Naive thymus-derived CD4-positive, alpha-beta T cell (primary cell): Measurements from ENCODE around the gene NEDD4L. TPM values are rescaled to one million over a fixed set of nuclear protein-coding genes. Genes with fewer than 3 reads are reported as not detected.

Experiments used
- ATAC-seq: fragments of 150-1000 bp; cut with Tn5 transposase; 2 replicates; pipeline ENCODE4 v1.10.0; 2021; ENCODE audit warnings: mild to moderate bottlenecking, moderate library complexity
- CTCF ChIA-PET: fragments of 350-600 bp; sonication (Branson Sonifier 250); formaldehyde crosslinking; loops from one replicate; lab custom pipeline; 2021; ENCODE audit warnings: antibody characterized with exemption; lab: Charles Lee
- POLR2A ChIA-PET: fragments of 350-600 bp; sonication (Branson Sonifier 250); formaldehyde crosslinking; loops from one replicate; lab custom pipeline; 2021; ENCODE audit warnings: antibody characterized with exemption, inconsistent platforms; lab: Charles Lee
- DNase-seq, 9 donors: peaks; one replicate each; pipeline versions ENCODE4 v3.0.0 to v3.0.0-alpha.2; 2020 to 2022; ENCODE audit warnings: mixed read lengths in 1 of 9
- H3K27ac ChIP-seq: one replicate; pipeline ENCODE4 v1.7.0; 2013; ENCODE audit warnings: mild to moderate bottlenecking, low read depth, low read length, moderate library complexity
- H3K27me3 ChIP-seq, 2 donors: one replicate each; pipeline ENCODE4 v1.7.0; 2013; ENCODE audit warnings: low read length in 2 of 2, mild to moderate bottlenecking in 2 of 2, moderate library complexity in 2 of 2; ENCODE audit not compliant: control insufficient read depth in 2 of 2, insufficient read depth in 2 of 2
- H3K36me3 ChIP-seq, 3 experiments: 1 replicate in 2 of 3; 2 replicates in 1 of 3; pipeline ENCODE4 v1.7.0; 2013; ENCODE audit warnings: low read length in 3 of 3, mild to moderate bottlenecking in 3 of 3, moderate library complexity in 1 of 3; ENCODE audit not compliant: insufficient read depth in 3 of 3, control insufficient read depth in 2 of 3
- H3K4me1 ChIP-seq, 2 donors: one replicate each; pipeline ENCODE4 v1.7.0; 2013; ENCODE audit warnings: low read length in 2 of 2, mild to moderate bottlenecking in 2 of 2, moderate library complexity in 1 of 2; ENCODE audit not compliant: control insufficient read depth in 2 of 2, insufficient read depth in 2 of 2
- H3K4me3 ChIP-seq: 2 replicates; pipeline ENCODE4 v1.7.0; 2013; ENCODE audit warnings: mild to moderate bottlenecking, low read length
- H3K9me3 ChIP-seq, 3 experiments: 1 replicate in 2 of 3; 2 replicates in 1 of 3; pipeline ENCODE4 v1.7.0; 2013; ENCODE audit warnings: low read length in 3 of 3; ENCODE audit not compliant: control insufficient read depth in 2 of 3
- H3K27ac Mint-ChIP-seq, 9 donors: one replicate each; pipeline ENCODE4 v1.8.0; 2020 to 2022; ENCODE audit warnings: mixed read lengths in 9 of 9, mild to moderate bottlenecking in 8 of 9, moderate library complexity in 5 of 9, inconsistent platforms in 2 of 9
- H3K27me3 Mint-ChIP-seq, 5 donors: one replicate each; pipeline ENCODE4 v1.8.0; 2021 to 2022; ENCODE audit warnings: mixed read lengths in 5 of 5, mild to moderate bottlenecking in 1 of 5
- H3K36me3 Mint-ChIP-seq, 5 donors: one replicate each; pipeline ENCODE4 v1.8.0; 2020 to 2022; ENCODE audit warnings: mixed read lengths in 5 of 5, mild to moderate bottlenecking in 3 of 5, inconsistent platforms in 1 of 5
- H3K4me1 Mint-ChIP-seq, 7 donors: one replicate each; pipeline ENCODE4 v1.8.0; 2020 to 2022; ENCODE audit warnings: mixed read lengths in 7 of 7, mild to moderate bottlenecking in 3 of 7, inconsistent platforms in 1 of 7
- H3K4me3 Mint-ChIP-seq, 10 donors: one replicate each; pipeline ENCODE4 v1.8.0; 2020 to 2022; ENCODE audit warnings: mild to moderate bottlenecking in 10 of 10, mixed read lengths in 10 of 10, moderate library complexity in 6 of 10, inconsistent platforms in 2 of 10
- H3K9me3 Mint-ChIP-seq, 11 donors: one replicate each; pipeline ENCODE4 v1.8.0; 2020 to 2022; ENCODE audit warnings: mixed read lengths in 11 of 11, mild to moderate bottlenecking in 4 of 11, inconsistent platforms in 1 of 11, moderate library complexity in 1 of 11
- intact Hi-C, 2 donors: fragments of 100-400 bp; cut with micrococcal nuclease; formaldehyde crosslinking; loops; one replicate each; pipeline ENCODE4 v1.15.1; 2023
- polyA plus RNA-seq, 2 donors: library from polyadenylated mRNA; unstranded; fragments of 300-500 nt; fragmentation: Illumina TruSeq; gene quantifications; one replicate each; pipeline ENCODE4 v1.2.3, GENCODE V29; 2021
- total RNA-seq, 6 experiments: library from RNA in 5 of 6; stranded (reverse) in 5 of 6; gene quantifications; 1 replicate in 5 of 6; 2 replicates in 1 of 6; pipeline ENCODE4 v1.2.3 and lab custom pipeline; 2021 to 2026

The NEDD4L gene
- total and polyA plus RNA-seq, 7 experiments from 2014 or later: 1.1 to 10.3 (median 4.2) TPM

DNA sequence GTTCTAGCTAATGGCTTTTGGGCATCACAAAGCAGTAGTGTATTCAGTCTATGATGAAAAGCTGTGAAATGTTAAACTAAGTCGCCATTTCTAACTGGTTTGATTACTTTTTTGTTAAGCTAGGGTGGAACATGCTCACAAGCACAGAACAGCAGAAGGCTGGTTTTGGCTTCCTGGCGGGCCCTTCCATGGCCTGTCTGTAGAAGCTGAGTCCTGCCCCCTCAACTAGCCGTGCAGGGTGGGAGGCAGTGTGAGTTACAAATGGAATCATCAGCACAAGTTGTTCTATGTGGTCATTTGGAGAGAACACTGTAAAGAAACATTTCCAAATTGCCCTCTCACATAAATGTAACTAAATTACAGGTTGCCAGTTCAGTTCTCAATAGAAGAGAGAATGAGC lies 294.1 kb downstream of the NEDD4L start:
- H3K27me3 Mint-ChIP-seq: no peaks in the 10 kb centered on the region
- ChIA-PET CTCF (no interaction called here), POLR2A (no interaction called here)
- Histone ChIP-seq H3K27me3 (no peaks in the 10 kb centered on the region), H3K4me1 (no peaks in the 10 kb centered on the region), H3K27ac (no peak overlapping the region), H3K36me3 (no peaks in the 10 kb centered on the region), H3K9me3 (no peaks in the 10 kb centered on the region), H3K4me3 (no peak overlapping the region)
- peaks cover 0 to 13% (median 10%) of the 10 kb centered on the region in 5 donors for H3K36me3 Mint-ChIP-seq
- peaks cover 0 to 6% (median 0%) of the 10 kb centered on the region in 7 donors for H3K4me1 Mint-ChIP-seq
- intact Hi-C loops: no loop called here
- DNase-seq (no peak), ATAC-seq (no peak)
- no peaks in the 10 kb centered on the region for H3K9me3 Mint-ChIP-seq
- no peak overlapping the region for H3K27ac Mint-ChIP-seq
- no peak overlapping the region for H3K4me3 Mint-ChIP-seq

GRCh38 chr18:58338961-58339592 lies 295.1 kb downstream of the NEDD4L start:
- DNase-seq: no peak
- H3K27ac ChIP-seq: no peak overlapping the region
- no peaks in the 10 kb centered on the region for H3K4me1 ChIP-seq
- Mint-ChIP-seq H3K9me3 (no peaks in the 10 kb centered on the region), H3K4me3 (no peak overlapping the region), H3K27ac (no peak overlapping the region), H3K27me3 (no peaks in the 10 kb centered on the region), H3K4me1 (peaks cover 0 to 6% (median 0%) of the 10 kb centered on the region in 7 donors), H3K36me3 (peaks cover 0 to 13% (median 6%) of the 10 kb centered on the region in 5 donors)
- intact Hi-C loops: no loop called here
- no peaks in the 10 kb centered on the region for H3K27me3 ChIP-seq
- ChIA-PET CTCF (no interaction called here), POLR2A (no interaction called here)
- no peaks in the 10 kb centered on the region for H3K9me3 ChIP-seq
- H3K4me3 ChIP-seq: no peak overlapping the region
- ATAC-seq: no peak
- no peaks in the 10 kb centered on the region for H3K36me3 ChIP-seq

DNA sequence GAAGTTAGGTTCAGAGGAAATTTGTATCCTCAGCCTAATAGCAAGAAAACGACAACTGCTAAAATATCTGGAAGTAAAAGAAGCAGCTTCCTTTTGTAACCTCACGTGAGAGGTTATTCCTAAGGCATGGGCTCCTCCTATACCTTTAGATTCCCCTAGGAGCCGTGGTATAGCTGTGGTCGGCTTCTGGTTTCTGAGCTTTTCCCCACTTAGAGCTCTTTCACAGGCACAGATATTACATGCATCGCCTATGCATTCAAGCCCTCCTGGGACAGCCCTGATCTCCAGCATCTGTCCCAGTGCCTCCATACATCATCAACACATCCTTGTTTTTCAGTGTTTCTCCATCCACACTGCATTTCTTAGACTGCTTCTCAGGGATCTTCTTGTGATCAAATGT lies 295.9 kb downstream of the NEDD4L start:
- intact Hi-C loops: no loop called here
- Mint-ChIP-seq H3K27me3 (no peaks in the 10 kb centered on the region), H3K9me3 (no peaks in the 10 kb centered on the region), H3K4me1 (peaks cover 0 to 6% (median 0%) of the 10 kb centered on the region in 7 donors), H3K36me3 (peaks cover 0 to 8% (median 4%) of the 10 kb centered on the region in 5 donors), H3K27ac (no peak overlapping the region), H3K4me3 (no peak overlapping the region)
- CTCF ChIA-PET: no interaction called here
- DNase-seq (no peak), ATAC-seq (no peak)
- no peaks in the 10 kb centered on the region for H3K27me3 ChIP-seq
- no peak overlapping the region for H3K27ac ChIP-seq
- H3K36me3 ChIP-seq: no peaks in the 10 kb centered on the region
- no peaks in the 10 kb centered on the region for H3K9me3 ChIP-seq
- H3K4me1 ChIP-seq: no peaks in the 10 kb centered on the region
- H3K4me3 ChIP-seq: no peak overlapping the region
- POLR2A ChIA-PET: no interaction called here

DNA sequence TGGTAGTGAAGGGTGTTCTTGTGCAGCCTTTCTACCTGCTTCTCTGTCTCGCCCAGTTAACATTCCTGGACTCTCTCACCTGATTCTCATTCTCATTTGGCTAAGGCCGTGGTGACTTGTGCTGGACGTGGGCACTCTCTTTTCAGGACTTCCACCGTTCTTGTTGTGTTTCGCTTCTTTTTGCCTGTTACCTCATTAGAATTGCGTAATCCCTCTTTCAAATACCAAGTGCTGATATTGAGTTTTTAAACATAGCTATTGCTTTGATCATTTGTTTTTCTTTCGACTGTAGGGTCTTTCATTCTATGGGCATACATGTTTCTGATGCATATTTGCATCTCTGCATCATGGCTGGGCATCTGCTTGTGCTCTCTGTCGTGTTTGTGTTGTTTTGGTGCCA lies 297.9 kb downstream of the NEDD4L start:
- ATAC-seq (no peak), DNase-seq (no peak)
- H3K4me3 Mint-ChIP-seq: no peak overlapping the region
- no peak overlapping the region for H3K27ac Mint-ChIP-seq
- H3K27ac ChIP-seq: no peak overlapping the region
- H3K27me3 ChIP-seq: no peaks in the 10 kb centered on the region
- ChIA-PET POLR2A (interaction anchor here (1.4 kb wide), 1 partner anchor 19 kb away, joined by 3 read pairs; no protein-coding TSS in a partner anchor), CTCF (no interaction called here)
- H3K36me3 Mint-ChIP-seq: peaks cover 0 to 5% (median 4%) of the 10 kb centered on the region in 5 donors
- no peaks in the 10 kb centered on the region for H3K9me3 Mint-ChIP-seq
- no peak overlapping the region for H3K4me3 ChIP-seq
- no peaks in the 10 kb centered on the region for H3K4me1 ChIP-seq
- peaks cover 0 to 2% (median 0%) of the 10 kb centered on the region in 5 donors for H3K27me3 Mint-ChIP-seq
- intact Hi-C loops: no loop called here
- no peaks in the 10 kb centered on the region for H3K9me3 ChIP-seq
- no peaks in the 10 kb centered on the region for H3K36me3 ChIP-seq
- peaks cover 0 to 6% (median 0%) of the 10 kb centered on the region in 7 donors for H3K4me1 Mint-ChIP-seq

GRCh38 chr18:58344080-58344670 lies 300.1 kb downstream of the NEDD4L start:
- no peak overlapping the region for H3K4me3 Mint-ChIP-seq
- DNase-seq (no peak), ATAC-seq (no peak)
- Histone ChIP-seq H3K27me3 (no peaks in the 10 kb centered on the region), H3K4me1 (no peaks in the 10 kb centered on the region), H3K4me3 (no peak overlapping the region), H3K9me3 (no peaks in the 10 kb centered on the region), H3K27ac (no peak overlapping the region), H3K36me3 (no peaks in the 10 kb centered on the region)
- H3K36me3 Mint-ChIP-seq: peaks cover 0 to 5% (median 0%) of the 10 kb centered on the region in 5 donors
- H3K27me3 Mint-ChIP-seq: peaks cover 0 to 2% (median 0%) of the 10 kb centered on the region in 5 donors
- H3K9me3 Mint-ChIP-seq: no peaks in the 10 kb centered on the region
- H3K4me1 Mint-ChIP-seq: peaks cover 0 to 6% (median 0%) of the 10 kb centered on the region in 7 donors
- intact Hi-C loops: no loop called here
- no peak overlapping the region for H3K27ac Mint-ChIP-seq
- ChIA-PET POLR2A (no interaction called here), CTCF (no interaction called here)

GRCh38 chr18:58344861-58345463 lies 300.9 kb downstream of the NEDD4L start:
- no peaks in the 10 kb centered on the region for H3K9me3 ChIP-seq
- H3K4me3 ChIP-seq: no peak overlapping the region
- POLR2A ChIA-PET: no interaction called here
- intact Hi-C loops: no loop called here
- H3K9me3 Mint-ChIP-seq: no peaks in the 10 kb centered on the region
- H3K27ac ChIP-seq: no peak overlapping the region
- peaks cover 0 to 2% (median 0%) of the 10 kb centered on the region in 5 donors for H3K27me3 Mint-ChIP-seq
- ATAC-seq: no peak
- H3K4me3 Mint-ChIP-seq: no peak overlapping the region
- DNase-seq: no peak
- H3K36me3 Mint-ChIP-seq: peaks cover 0 to 5% (median 0%) of the 10 kb centered on the region in 5 donors
- CTCF ChIA-PET: interaction anchor here (0.6 kb wide), 1 partner anchor 399 kb away, joined by 3 read pairs; no protein-coding TSS in a partner anchor
- no peak overlapping the region for H3K27ac Mint-ChIP-seq
- no peaks in the 10 kb centered on the region for H3K4me1 ChIP-seq
- peaks cover 0 to 6% (median 0%) of the 10 kb centered on the region in 7 donors for H3K4me1 Mint-ChIP-seq
- no peaks in the 10 kb centered on the region for H3K36me3 ChIP-seq
- no peaks in the 10 kb centered on the region for H3K27me3 ChIP-seq
